Measurements from ENCODE around the gene COQ8B.

COQ8B gene

DNA sequence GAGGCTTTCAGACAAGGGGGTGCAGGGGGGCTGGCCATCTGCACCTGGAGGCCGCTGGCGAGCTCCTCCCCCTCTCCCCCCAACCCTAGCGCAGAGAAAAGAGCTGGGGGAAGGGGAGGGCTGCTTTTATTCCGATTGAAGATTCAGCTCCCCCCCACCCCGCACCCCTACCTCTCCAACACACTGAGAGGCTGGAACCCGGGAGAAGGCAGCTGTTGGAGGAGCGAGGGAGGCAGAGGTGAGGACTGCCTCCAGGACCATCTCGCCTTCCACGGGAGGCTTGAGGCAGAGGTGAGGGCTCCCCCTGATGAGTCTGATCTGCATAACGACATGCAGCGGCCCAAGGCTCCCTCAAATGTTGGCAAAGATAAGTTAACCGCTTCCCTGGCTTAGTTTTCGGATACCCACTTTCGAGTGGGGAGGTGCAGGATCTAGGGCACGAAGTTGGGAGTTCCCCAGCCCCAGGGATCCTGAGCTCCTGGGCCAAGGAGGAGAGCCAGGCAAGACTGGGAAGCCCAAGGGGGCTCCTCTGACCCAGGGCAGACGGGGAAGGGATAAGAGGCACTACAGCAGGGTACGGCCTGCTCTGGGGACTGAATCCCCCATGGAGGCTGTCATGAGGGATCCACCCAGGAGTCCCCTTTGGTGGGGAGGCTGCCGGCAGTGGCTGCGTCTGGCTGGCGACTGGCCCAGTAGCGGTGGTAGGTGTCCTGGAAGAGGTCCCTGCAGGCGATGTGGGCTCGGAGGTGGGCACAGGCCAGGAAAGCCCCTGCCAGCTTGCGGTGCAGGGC, 25.1 kb downstream of the COQ8B start:
- DNase-seq (ENCODE audit: low read depth, low spot score) = no peak

DNA sequence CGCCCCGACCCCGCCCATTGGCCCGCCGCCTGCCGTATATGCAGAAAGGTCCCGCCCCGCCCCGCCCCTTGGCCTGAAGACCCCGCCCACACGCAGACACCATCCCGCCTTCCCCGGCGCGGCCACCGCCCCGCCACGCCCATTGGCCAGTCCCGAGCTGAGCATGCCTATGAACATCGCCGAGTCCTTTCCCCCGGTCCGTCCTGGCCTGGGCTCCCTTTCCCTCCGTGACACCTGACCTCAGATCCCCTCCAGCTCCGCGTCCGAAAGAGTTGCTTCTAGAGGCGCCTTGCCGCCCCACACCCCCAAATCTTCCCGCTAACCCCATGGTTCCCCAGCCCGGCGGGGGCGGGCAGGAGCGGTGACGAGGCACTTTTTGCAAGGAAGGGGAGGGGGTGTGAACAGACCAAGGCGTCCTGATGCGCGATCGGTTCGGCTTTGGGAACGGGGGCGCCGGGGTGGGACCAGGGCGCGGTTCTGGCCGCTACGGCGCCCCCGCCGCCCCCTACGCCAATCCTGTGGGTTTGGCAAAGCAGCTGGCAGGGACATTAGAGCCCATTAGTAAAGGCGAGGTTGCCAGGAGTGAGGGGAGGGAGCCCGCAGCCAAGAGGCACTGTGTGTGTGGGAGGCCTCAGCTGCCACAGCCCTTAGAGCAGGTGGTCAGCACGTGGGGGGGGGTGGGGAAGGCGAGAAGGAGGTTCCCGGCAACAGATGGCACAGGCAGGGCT, 25.8 kb downstream of the COQ8B start:
- DNase-seq (ENCODE audit: low read depth, low spot score) = peak; percentile 72

DNA sequence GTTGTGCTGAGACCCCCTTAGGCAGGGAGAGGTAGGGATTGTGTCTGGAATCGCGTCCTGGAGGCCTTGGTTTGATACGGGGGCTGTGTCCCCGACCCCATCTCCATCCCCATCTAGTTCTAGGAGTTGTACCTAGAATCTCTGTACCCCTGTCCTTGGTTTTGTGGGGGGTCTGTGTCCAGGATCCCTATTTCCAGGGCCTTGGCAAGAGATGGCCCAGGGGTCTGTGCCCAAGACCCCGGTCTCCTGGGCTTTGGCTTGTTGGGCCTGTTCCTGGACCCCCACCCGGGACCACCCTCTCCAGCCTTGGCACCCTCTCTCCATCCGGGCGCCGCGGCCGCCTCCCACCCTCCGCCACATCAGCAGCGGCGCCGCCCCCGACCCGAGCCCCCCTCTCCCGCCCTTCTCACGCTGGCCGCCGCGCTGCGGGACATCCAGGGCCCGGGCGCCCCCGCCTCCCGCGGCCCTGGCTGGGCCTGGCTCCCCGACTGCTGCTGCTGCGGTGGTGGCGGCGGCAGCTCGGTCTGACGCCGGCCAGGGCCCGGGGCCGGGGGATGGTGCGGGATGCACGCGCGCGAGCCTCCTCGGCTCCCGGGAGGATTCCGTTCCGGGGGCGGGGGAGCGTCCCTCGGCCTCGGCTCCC, 26.5 kb downstream of the COQ8B start, which contains the start of gene NUMBL:
Gene NUMBL (minus strand): TSS at position 602 of the 643 bp plus-strand sequence. CDS start 168 bp downstream, at position 434.
- no peak for DNase-seq (ENCODE audit: low read depth, low spot score)

DNA sequence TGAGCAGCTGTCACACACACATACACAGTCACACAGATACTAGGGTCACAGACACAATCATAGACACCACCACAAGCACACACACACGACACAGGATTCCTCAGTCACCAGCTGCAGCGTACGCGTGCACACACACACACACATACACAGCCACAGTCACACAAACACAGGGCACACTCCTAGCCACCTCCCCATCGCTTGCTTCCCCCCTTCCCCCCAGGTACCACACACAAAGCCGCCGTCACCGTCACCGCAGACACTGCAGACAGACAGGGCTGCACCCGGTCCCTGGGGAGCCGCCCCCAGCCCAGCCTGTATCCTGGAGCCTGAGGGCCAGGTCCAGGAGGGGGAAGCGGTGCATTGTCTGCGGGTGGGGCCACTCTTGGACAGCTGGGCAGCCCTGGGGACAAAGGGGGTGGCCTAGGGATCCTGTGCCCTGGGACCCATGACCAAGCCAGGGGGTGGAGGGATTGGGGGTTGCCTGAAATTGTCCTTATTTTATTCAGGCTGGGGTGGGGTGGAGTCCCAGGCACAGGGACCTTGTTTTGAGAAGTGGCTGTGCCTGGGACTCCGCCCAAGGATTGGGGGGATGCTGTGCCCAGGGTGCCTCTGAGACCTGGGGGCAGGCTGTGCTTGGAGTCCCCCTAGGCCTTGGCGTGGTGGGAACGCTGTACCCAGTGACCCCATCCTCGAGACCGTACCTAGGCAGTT, 27.2 kb downstream of the COQ8B start:
- DNase-seq (ENCODE audit: low read depth, low spot score) = no peak

DNA sequence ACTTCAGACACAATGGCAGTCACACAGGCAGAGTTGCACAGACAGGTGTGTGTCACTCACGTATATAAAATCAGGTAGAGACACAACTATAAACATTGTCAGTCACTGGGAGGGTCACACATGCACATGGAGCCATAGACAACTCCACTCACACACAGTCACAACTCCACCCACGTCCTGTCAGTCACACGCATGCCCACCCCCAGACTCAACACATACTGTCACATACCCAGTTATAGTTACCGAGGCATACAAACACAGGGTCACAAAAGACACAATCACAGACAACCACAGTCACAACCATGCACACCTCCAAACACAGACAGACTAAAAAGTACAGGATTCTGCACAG, 27.7 kb downstream of the COQ8B start:
- no peak for DNase-seq (ENCODE audit: low read depth, low spot score)

DNA sequence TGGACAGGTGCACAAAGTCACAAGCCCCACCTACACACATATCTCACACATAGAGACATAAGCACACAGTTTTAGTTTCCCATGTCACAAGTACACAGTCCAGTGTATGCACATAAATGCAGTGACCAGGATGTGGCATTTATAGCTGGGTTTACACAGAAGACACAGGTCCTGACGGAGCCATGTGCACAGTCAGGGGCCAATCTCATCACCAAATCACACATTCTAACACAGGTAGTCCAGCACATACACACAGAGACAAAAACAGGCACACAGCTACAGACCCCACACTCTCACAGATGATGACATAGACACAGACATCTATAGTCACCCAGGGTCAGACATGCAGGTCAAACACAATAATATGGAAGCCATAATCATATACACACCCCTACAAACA, 28.4 kb downstream of the COQ8B start:
- DNase-seq (ENCODE audit: low read depth, low spot score) = no peak

DNA sequence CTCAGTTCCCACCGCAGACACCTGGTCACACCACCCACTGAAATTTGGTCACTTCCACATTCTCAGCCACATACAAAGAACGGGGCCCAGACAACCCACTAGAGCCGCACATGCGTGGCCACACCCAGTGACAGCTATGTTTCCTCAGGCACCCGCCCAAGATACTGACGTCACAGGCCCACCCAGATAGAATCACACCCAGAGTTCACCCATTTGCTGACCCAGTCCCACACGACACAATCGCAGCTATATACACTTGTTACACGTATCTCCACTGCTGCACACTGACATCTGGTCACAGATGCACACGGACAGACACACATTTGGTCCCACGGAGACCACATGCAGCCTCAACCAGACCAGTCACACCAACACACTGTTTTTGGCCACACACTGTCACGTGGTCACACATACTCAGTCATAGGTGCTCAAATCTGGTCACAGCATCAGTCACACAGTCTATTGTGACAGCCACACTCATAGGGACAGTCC, 29.1 kb downstream of the COQ8B start:
- DNase-seq (ENCODE audit: low read depth, low spot score) = no peak

DNA sequence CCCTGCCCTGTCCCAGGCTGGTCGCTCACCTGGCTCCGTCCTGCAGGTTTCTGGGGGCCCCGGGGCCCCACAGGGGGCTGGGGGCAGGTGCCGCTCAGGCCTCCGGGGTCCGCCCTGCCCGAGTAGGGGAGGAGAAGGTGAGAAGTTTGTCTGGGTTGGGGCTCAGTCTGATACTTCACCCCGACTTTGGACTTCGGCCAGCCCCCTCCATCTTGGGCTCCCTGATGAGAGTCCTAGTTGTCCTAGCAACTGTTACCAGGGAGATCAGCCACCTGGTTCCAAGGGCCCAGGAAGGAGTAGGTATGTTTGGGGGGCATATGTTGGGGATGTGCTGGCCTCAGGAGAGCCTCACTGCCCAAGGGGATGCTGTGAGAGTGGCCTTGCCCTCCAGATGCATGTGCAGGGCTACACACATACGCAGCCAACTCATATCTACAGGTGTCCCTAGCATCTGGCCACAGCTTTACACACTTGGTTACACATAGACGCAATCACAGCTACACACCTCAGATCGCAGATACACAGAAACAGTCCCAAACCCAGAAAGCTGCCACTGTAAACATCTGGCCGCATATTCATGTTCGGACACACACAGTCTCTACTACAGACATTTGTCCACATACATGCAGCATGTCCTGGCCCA, 29.7 kb downstream of the COQ8B start:
- DNase-seq (ENCODE audit: low read depth, low spot score) = no peak

DNA sequence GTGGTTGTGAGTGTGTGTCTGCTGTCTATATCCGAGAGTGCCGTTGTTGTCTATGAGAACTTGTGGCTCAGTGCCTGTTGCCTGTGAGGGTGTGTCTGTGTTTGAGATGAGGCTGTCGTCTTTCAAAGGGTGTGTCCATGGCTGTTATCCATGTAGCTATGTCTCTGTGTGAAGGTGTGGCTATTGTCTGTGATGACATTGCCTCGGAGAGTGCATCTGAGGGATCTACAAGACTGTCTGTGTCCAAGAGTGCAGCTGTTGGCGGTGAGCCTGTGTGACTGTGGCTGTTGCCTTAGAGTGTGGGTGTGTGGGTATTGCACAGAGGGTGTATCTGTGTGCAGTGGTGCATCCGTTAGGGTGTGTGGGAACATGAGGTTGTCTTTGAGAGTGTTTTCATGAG, 31.1 kb downstream of the COQ8B start:
- DNase-seq (ENCODE audit: low read depth, low spot score) = no peak

DNA sequence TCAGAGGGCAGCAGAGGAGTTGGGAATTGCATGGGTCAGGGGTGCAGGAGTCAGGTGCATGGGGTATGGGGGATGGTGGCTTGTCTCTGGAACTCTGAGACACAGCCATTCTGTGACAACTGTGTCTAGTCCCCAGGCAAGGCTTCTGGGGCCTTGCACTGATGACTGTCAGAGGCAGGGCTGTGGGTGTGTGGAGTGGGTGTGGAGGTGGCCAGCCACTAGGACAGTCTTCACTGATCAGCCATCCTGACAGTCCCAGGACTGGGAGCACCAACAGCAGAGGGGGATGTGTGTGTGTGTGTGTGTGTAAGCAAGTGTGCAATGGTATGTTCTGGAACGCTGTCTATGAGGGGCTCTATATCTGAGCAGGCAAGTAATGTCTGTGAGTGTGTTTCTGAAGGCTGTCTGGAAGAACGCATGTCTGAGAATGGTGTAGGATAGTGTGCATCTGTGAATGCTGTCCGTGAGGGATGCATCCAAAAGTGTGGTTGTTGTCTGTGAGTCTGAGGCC, 31.6 kb downstream of the COQ8B start:
- no peak for DNase-seq (ENCODE audit: low read depth, low spot score)

DNA sequence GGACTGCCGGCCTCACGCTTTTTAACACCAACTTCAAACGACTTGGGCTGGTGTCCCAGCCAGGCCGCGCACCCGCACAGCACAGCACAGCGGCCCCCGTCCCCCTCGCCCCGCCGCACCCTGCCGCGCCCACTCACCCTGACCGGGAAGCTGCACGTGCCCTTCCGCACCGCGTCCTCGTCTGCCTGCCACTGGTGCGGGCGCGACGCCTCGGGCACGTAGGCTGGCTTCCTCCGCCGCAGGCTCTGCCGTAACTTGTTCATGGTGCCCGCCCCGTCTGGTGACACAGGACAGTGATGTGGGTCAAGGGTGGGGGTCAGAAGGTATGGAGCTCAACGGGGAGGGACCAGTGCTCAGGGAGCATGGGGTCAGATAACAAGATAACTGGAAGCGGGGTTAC, 32.4 kb downstream of the COQ8B start:
- no peak for DNase-seq (ENCODE audit: low read depth, low spot score)

DNA sequence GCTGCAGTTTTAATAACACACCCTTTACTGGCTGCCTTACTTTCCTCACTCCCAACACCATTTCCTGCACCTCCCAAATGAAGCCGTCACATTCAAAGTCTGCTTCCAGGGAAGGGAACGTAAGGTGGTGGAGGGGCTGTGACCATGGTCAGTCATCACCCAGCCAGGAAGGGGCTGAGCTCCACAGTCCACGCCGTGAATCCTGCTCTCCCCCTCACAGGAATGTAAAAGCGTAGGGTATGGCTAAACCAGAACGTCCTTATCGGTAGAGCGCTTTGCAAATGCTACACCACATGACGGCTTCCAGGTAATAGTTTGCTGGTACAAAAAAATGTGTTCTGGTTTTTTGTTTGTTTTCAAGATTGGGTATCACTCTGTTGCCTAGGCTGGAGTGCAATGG, 33.2 kb downstream of the COQ8B start:
- no peak for DNase-seq (ENCODE audit: low read depth, low spot score)

DNA sequence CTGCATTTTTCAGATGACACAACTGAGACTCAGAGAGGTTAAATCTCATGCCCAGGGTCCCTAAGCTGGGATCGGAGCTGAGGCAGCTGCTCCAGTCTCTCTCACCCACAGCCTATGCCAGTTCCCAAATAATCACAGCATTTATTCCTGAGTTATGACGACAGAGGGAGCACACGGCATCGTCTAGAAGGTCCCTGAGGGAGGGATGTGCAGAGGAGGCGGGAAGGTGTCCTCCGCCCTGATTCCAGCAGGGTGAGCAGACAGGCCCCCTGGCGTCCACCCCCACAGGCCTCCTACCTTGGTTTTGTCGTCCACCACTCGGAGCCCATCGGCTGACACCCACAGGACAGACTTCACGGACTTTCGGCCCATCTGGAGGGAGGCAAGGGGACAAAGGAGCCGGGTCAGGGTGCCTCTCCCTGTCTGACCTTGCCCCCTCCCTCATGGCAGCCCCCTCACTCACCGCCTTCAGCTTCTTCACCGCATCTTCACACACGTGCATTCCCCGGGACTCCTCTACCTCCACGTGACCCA, 34.2 kb downstream of the COQ8B start:
- DNase-seq (ENCODE audit: low read depth, low spot score) = no peak

DNA sequence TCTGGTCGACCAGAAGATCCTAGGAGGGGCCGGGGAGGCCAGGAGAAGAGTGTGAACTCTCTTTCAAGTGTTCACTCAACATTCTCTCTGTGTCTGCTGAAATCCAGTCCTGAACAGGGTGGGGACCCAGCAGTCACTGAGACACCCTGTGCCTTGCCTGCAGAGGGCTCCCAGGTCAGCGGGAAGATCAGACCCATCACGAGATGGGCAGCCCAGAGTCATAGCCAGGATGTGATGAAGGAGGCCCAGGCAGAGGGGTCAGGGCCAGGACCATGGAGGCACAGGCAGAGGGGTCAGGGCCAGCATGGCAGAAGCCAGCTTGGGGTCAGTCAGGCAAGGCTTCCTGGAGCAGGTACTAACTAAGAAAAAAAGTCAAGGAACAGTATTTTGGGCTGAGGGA, 35.6 kb downstream of the COQ8B start:
- no peak for DNase-seq (ENCODE audit: low read depth, low spot score)

DNA sequence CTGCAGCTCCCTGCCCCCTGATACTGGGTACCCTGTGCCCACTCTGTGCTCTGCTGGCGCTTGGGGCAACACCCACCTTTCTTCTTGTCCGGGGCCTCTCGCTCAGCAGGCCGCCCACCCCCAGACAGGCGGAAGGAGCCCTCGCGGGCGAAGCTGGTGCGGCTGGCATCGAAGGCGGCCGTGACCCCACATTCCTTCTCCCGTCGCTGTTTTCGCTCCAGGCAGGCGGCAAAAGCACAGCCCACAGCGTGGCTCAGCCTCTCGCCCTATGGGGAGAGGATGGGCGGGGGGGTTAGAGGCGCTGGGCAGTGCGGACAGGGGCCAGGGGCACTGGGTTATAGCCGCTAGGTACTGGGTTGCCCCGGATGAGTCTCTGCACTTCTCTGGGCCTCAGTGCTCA, 39.5 kb downstream of the COQ8B start:
- no peak for DNase-seq (ENCODE audit: low read depth, low spot score)

DNA sequence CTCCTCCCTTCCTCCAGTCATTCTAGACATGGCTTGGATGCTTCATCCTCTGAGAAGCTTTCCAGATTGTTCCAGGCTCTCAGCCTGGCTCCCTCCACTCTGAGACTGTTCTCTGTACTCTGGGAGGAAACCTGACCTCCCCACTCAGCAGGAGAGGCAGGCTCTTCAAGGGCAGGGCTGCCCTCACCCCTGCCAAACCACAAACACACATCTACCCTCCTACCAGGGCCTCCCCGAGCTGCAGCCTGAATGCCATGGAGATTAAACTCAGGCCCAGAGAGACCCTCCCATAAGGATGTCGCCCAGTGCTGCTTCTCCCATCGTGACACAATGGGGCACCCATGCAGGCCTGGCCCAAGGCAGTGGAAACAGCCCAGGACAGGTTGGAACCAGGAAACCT, 42.4 kb downstream of the COQ8B start:
- DNase-seq (ENCODE audit: low read depth, low spot score) = no peak

DNA sequence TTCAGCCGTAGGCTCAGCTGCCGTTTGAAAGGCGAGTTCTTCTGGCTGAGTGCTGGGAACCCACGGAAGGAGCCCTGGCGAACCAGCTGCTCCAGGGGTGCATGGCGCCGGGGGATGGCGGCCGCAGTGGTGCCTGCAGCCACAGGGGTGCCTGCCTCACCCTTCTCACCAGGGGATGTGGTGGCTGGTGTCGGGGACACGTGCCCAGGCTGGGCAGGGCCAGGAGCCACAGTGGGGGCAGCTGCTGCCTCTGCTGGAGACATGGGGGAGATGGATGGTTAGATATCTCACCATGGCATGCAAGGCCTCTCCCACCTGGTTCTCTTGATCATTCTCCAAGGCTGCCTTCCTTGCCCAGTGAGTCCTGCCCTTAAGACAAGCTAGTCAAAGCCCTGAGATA, 43.3 kb downstream of the COQ8B start:
- no peak for DNase-seq (ENCODE audit: low read depth, low spot score)

DNA sequence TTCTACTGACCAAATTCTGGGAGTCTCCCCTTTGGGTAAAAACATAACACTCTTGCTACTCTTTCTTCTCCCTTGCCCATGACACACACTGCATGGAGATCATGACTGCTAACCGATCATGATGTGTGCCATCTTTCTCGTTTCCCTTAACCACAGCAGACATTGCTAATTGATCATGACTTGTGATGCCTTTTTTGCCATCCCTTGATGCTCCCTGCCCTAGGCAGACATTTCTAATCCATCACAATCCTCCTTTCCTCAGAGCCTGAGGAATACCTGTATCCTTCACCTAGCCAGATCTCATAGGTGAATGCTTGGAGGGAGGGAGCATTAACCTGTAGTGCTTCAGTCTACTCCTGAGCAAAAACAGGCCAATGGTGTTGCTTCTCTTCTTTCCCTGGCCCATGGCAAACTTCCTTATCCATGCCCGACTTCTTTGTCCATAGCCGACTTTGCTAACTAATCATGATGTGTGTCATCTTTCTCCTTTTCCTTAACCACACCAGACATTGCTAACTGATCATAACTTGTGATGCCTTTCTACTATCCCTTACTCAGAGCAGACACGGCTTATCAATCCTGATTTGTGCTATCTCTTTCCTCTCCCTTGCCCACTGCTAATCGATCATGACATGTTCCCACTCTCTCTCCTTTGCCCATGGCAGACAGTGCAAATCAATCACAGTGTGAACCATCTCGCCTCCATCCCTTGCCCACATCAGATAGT, 44.0 kb downstream of the COQ8B start:
- DNase-seq (ENCODE audit: low read depth, low spot score) = no peak

DNA sequence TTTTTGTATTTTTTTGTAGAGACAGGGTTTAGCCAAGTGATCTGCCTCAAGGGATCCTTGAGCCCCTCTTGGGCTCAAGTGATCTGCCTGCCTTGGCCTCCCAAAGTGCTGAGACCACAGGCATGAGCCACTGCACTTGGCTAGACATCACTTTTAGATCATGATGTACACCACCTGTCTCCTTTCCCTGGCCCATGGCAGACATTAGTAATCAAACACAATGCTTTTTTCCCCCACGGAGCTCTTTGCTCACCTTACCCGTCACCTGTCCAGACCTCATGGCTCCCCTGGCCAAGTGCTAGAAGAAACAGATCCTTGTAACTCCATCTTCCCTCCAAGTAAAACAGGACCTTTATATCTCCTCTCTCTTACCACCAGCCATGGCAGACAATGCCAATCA, 44.6 kb downstream of the COQ8B start:
- no peak for DNase-seq (ENCODE audit: low read depth, low spot score)

DNA sequence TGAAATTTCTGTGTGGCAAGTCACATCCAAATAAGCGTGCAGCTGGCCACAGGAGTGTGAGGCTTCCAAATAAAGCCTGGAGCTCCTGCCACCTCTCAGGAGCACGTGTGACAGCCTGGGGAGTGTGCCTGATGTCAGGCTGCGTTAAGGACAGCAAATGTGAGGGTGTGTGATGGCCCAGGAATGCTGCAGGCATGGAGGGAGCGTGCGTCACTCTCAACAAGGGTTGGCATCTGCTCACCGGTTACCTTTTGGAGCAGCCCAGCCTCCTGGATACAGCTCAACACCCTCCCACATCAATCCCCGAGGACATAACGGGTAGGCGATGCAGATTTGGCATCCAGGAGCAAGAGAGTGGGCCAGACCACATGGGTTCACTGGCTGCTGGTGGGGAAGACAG, 45.3 kb downstream of the COQ8B start:
- no peak for DNase-seq (ENCODE audit: low read depth, low spot score)

Measured in activated CD4-positive, CD25-positive, alpha-beta regulatory T cell treated with anti-CD3 and anti-CD28 coated beads, Interleukin-2, amount 50 U/mL, for 16 hours (primary cell).